HepG2 (cell line): Measurements from ENCODE around the gene MAGIX. TPM values are rescaled to one million over a fixed set of nuclear protein-coding genes. Genes with fewer than 3 reads are reported as not detected.

Experiments
- CENPX ChIP-seq: sonication (generic); formaldehyde crosslinking; IDR thresholded peaks from 2 replicates; pipeline ENCODE4 v1.9.0; 2021; ENCODE audit warnings: mild to moderate bottlenecking, missing genetic modification reagents, moderate library complexity
- CREM ChIP-seq, 2 experiments: sonication (generic) in 1 of 2; formaldehyde crosslinking in 1 of 2; IDR thresholded peaks; 2 replicates each; pipeline versions ENCODE4 v1.4.0 to v1.6.1; 2016 to 2020; ENCODE audit warnings: antibody characterized with exemption in 1 of 2, mild to moderate bottlenecking in 1 of 2, missing genetic modification reagents in 1 of 2
- DNMT3B ChIP-seq: conservative IDR thresholded peaks from 2 replicates; pipeline ENCODE4 v1.6.1; 2016; ENCODE audit warnings: missing biosample characterization, control low read depth
- DPF2 ChIP-seq: sonication (generic); formaldehyde crosslinking; IDR thresholded peaks from 2 replicates; pipeline ENCODE4 v1.4.0; 2020; ENCODE audit warnings: mild to moderate bottlenecking, low read depth, missing genetic modification reagents, borderline replicate concordance
- FOSL1 ChIP-seq: sonication (generic); formaldehyde crosslinking; IDR thresholded peaks from 2 replicates; pipeline ENCODE4 v1.9.0; 2021; ENCODE audit warnings: missing genetic modification reagents, borderline replicate concordance
- GZF1 ChIP-seq: sonication (generic); formaldehyde crosslinking; IDR thresholded peaks from 2 replicates; pipeline ENCODE4 v1.5.1; 2020; ENCODE audit warnings: mild to moderate bottlenecking, missing genetic modification reagents
- KDM5B ChIP-seq: sonication (generic); formaldehyde crosslinking; IDR thresholded peaks from 2 replicates; pipeline ENCODE4 v1.4.0; 2020; ENCODE audit warnings: missing genetic modification reagents, mild to moderate bottlenecking, borderline replicate concordance
- PCBP1 ChIP-seq: fragments of 200-400 bp; formaldehyde crosslinking; IDR thresholded peaks from 2 replicates; pipeline ENCODE4 v1.6.1; 2017; ENCODE audit warnings: mild to moderate bottlenecking, low read depth, low read length, borderline replicate concordance
- RCOR2 ChIP-seq: IDR thresholded peaks from 2 replicates; pipeline ENCODE4 v1.6.1; 2016; ENCODE audit warnings: missing biosample characterization, missing genetic modification reagents
- REXO4 ChIP-seq: sonication (generic); formaldehyde crosslinking; IDR thresholded peaks from 2 replicates; pipeline ENCODE4 v1.8.0; 2022; ENCODE audit warnings: missing genetic modification reagents, mild to moderate bottlenecking, borderline replicate concordance
- SALL1 ChIP-seq: sonication (generic); formaldehyde crosslinking; IDR thresholded peaks from 2 replicates; pipeline ENCODE4 v1.8.0; 2022; ENCODE audit warnings: mild to moderate bottlenecking, missing genetic modification reagents
- TCF7 ChIP-seq: sonication (generic); IDR thresholded peaks from 2 replicates; pipeline ENCODE4 v1.6.1; 2016; ENCODE audit warnings: antibody characterized with exemption, low read depth
- TGIF2 ChIP-seq: IDR thresholded peaks from 2 replicates; pipeline ENCODE4 v1.6.1; 2016; ENCODE audit warnings: control low read depth, missing compliant biosample characterization
- ZFP1 ChIP-seq: IDR thresholded peaks from 2 replicates; pipeline ENCODE4 v1.6.1; 2016
- ZNF256 ChIP-seq: sonication (generic); formaldehyde crosslinking; conservative IDR thresholded peaks from 2 replicates; pipeline ENCODE4 v1.4.0; 2020; ENCODE audit warnings: missing genetic modification reagents
- ZNF264 ChIP-seq: sonication (generic); formaldehyde crosslinking; IDR thresholded peaks from 2 replicates; pipeline ENCODE4 v1.4.0; 2020; ENCODE audit warnings: missing genetic modification reagents
- ZNF30 ChIP-seq: sonication (generic); formaldehyde crosslinking; IDR thresholded peaks from 2 replicates; pipeline ENCODE4 v1.5.0; 2020; ENCODE audit warnings: mild to moderate bottlenecking, missing genetic modification reagents
- ZNF34 ChIP-seq: sonication (generic); formaldehyde crosslinking; IDR thresholded peaks from 2 replicates; pipeline ENCODE4 v1.4.0; 2020; ENCODE audit warnings: mild to moderate bottlenecking, missing genetic modification reagents, borderline replicate concordance
- ZNF441 ChIP-seq: sonication (generic); formaldehyde crosslinking; IDR thresholded peaks from 2 replicates; pipeline ENCODE4 v1.7.0; 2021; ENCODE audit warnings: missing genetic modification reagents, borderline replicate concordance
- polyA plus RNA-seq, 8 experiments: library from polyadenylated mRNA; depleted of rRNA in 3 of 8; stranded (reverse) in 7 of 8; unstranded in 1 of 8; fragments of >200 nt; fragmentation: Illumina TruSeq in 4 of 8; extraction: Trizol in 4 of 8; gene quantifications; 2 replicates each; pipeline versions ENCODE4 v1.2.1 to v1.2.3, GENCODE V29; 2011 to 2016; ENCODE audit warnings: low read depth in 4 of 8, missing spikeins in 1 of 8, mixed read lengths in 1 of 8; ENCODE audit not compliant: insufficient read depth in 1 of 8
- total RNA-seq, 5 experiments: library from RNA; depleted of rRNA; stranded (reverse); fragments of >200 nt; fragmentation: Illumina TruSeq; extraction: Trizol; gene quantifications; 2 replicates each; pipeline ENCODE4 v1.2.3, GENCODE V29; 2016; ENCODE audit warnings: low read depth in 1 of 5
- TF ChIP-seq, protein P1 (sequence below): IDR thresholded peaks from 2 replicates; pipeline ENCODE4 v1.6.1; 2016; ENCODE audit warnings: low read depth, missing genetic modification reagents, missing compliant biosample characterization
- TF ChIP-seq, protein P2 (sequence below): sonication (generic); formaldehyde crosslinking; IDR thresholded peaks from 2 replicates; pipeline ENCODE4 v1.8.0; 2022; ENCODE audit warnings: mild to moderate bottlenecking, missing genetic modification reagents
- TF ChIP-seq, protein P3 (sequence below): conservative IDR thresholded peaks from 2 replicates; pipeline ENCODE4 v1.6.1; 2018; ENCODE audit warnings: missing genetic modification reagents

MAGIX gene
- total and polyA plus RNA-seq, 2 of the 13 experiments (the other 11 are each of a cell fraction or from before 2014, with no cell fraction given) = 0.63 to 1.2 TPM

- TF ChIP-seq DNMT3B (CRISPR knock-in tag) (no peak), ZFP1 (CRISPR knock-in tag) (peak; percentile 14; the same call in 1 of the 2 replicates), FOSL1 (CRISPR knock-in tag) (no peak), PCBP1 (no peak), REXO4 (CRISPR knock-in tag) (no peak), ZNF264 (CRISPR knock-in tag) (peak; percentile 44; the same call in 1 of the 2 replicates), CREM (IDR thresholded peaks at IDR 0.05) (no peak), CREM (CRISPR knock-in tag; IDR thresholded peaks at IDR 0.05) (no peak), CENPX (no peak), ZNF30 (CRISPR knock-in tag) (peak; percentile 65; the same call in 1 of the 2 replicates), KDM5B (peak; percentile 52; the same call in 1 of the 2 replicates), GZF1 (CRISPR knock-in tag) (no peak), TCF7 (no peak), DPF2 (CRISPR knock-in tag) (no peak), RCOR2 (no peak), ZNF441 (CRISPR knock-in tag) (peak; percentile 88; the same call in 1 of the 2 replicates), SALL1 (CRISPR knock-in tag) (peak; percentile 95), ZNF34 (CRISPR knock-in tag) (no peak), ZNF256 (no peak), TGIF2 (CRISPR knock-in tag) (peak; percentile 47; the same call in 1 of the 2 replicates)
- TF ChIP-seq, protein P1, sequence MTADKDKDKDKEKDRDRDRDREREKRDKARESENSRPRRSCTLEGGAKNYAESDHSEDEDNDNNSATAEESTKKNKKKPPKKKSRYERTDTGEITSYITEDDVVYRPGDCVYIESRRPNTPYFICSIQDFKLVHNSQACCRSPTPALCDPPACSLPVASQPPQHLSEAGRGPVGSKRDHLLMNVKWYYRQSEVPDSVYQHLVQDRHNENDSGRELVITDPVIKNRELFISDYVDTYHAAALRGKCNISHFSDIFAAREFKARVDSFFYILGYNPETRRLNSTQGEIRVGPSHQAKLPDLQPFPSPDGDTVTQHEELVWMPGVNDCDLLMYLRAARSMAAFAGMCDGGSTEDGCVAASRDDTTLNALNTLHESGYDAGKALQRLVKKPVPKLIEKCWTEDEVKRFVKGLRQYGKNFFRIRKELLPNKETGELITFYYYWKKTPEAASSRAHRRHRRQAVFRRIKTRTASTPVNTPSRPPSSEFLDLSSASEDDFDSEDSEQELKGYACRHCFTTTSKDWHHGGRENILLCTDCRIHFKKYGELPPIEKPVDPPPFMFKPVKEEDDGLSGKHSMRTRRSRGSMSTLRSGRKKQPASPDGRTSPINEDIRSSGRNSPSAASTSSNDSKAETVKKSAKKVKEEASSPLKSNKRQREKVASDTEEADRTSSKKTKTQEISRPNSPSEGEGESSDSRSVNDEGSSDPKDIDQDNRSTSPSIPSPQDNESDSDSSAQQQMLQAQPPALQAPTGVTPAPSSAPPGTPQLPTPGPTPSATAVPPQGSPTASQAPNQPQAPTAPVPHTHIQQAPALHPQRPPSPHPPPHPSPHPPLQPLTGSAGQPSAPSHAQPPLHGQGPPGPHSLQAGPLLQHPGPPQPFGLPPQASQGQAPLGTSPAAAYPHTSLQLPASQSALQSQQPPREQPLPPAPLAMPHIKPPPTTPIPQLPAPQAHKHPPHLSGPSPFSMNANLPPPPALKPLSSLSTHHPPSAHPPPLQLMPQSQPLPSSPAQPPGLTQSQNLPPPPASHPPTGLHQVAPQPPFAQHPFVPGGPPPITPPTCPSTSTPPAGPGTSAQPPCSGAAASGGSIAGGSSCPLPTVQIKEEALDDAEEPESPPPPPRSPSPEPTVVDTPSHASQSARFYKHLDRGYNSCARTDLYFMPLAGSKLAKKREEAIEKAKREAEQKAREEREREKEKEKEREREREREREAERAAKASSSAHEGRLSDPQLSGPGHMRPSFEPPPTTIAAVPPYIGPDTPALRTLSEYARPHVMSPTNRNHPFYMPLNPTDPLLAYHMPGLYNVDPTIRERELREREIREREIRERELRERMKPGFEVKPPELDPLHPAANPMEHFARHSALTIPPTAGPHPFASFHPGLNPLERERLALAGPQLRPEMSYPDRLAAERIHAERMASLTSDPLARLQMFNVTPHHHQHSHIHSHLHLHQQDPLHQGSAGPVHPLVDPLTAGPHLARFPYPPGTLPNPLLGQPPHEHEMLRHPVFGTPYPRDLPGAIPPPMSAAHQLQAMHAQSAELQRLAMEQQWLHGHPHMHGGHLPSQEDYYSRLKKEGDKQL (CRISPR knock-in tag) = no peak
- TF ChIP-seq, protein P2, sequence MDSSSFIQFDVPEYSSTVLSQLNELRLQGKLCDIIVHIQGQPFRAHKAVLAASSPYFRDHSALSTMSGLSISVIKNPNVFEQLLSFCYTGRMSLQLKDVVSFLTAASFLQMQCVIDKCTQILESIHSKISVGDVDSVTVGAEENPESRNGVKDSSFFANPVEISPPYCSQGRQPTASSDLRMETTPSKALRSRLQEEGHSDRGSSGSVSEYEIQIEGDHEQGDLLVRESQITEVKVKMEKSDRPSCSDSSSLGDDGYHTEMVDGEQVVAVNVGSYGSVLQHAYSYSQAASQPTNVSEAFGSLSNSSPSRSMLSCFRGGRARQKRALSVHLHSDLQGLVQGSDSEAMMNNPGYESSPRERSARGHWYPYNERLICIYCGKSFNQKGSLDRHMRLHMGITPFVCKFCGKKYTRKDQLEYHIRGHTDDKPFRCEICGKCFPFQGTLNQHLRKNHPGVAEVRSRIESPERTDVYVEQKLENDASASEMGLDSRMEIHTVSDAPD = no peak
- TF ChIP-seq, protein P3, sequence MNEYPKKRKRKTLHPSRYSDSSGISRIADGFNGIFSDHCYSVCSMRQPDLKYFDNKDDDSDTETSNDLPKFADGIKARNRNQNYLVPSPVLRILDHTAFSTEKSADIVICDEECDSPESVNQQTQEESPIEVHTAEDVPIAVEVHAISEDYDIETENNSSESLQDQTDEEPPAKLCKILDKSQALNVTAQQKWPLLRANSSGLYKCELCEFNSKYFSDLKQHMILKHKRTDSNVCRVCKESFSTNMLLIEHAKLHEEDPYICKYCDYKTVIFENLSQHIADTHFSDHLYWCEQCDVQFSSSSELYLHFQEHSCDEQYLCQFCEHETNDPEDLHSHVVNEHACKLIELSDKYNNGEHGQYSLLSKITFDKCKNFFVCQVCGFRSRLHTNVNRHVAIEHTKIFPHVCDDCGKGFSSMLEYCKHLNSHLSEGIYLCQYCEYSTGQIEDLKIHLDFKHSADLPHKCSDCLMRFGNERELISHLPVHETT = no peak
Observed at GRCh38 chrX:49199906-49200771, 37.6 kb downstream of the MAGIX start, which contains the start of gene SYP (continued).
